SK-N-SH treated with all-trans-retinoic acid at 6 μM for 48 hours (cell line): ENCODE measurements around the gene RANBP1.

Experiments used
- ATAC-seq: fragments of 200-7000 bp; cut with Tn5 transposase; 3 replicates; pipeline ENCODE4 v1.9.1; 2020; ENCODE audit warnings: mild to moderate bottlenecking, moderate library complexity
- ARNTL ChIP-seq: fragments of 450-650 bp; formaldehyde crosslinking; IDR thresholded peaks from 2 replicates; pipeline ENCODE4 v1.5.0; 2020; ENCODE audit warnings: low read depth, mild to moderate bottlenecking, moderate library complexity, borderline replicate concordance
- BACH2 ChIP-seq: fragments of 250-450 bp; sonication (Bioruptor Pico); IDR thresholded peaks from 2 replicates; pipeline ENCODE4 v1.9.0; 2021; ENCODE audit warnings: mild to moderate bottlenecking, borderline replicate concordance
- CSDC2 ChIP-seq: fragments of 250-450 bp; sonication (Bioruptor Pico); IDR thresholded peaks from 2 replicates; pipeline ENCODE4 v1.5.0; 2020; ENCODE audit warnings: mild to moderate bottlenecking, moderate library complexity
- ESRRG ChIP-seq: fragments of 250-450 bp; sonication (Bioruptor Pico); IDR thresholded peaks from 2 replicates; pipeline ENCODE4 v1.6.1; 2021; ENCODE audit warnings: mild to moderate bottlenecking
- GLIS3 ChIP-seq: fragments of 250-450 bp; sonication (Bioruptor Pico); IDR thresholded peaks from 2 replicates; pipeline ENCODE4 v1.5.0; 2020; ENCODE audit warnings: mild to moderate bottlenecking, moderate library complexity
- ISL1 ChIP-seq: fragments of 250-450 bp; sonication (Bioruptor Pico); IDR thresholded peaks from 2 replicates; pipeline ENCODE4 v2.1.2; 2022; ENCODE audit warnings: mild to moderate bottlenecking, moderate library complexity
- OSR1 ChIP-seq: fragments of 250-450 bp; sonication (Bioruptor Pico); IDR thresholded peaks from 2 replicates; pipeline ENCODE4 v1.8.0; 2022; ENCODE audit warnings: moderate library complexity, mild to moderate bottlenecking, inconsistent platforms
- PPARA ChIP-seq: fragments of 250-450 bp; sonication (Bioruptor Pico); IDR thresholded peaks from 2 replicates; pipeline ENCODE4 v1.5.0; 2020; ENCODE audit warnings: mild to moderate bottlenecking, borderline replicate concordance
- SNAI2 ChIP-seq: fragments of 250-450 bp; sonication (Bioruptor Pico); IDR thresholded peaks from 2 replicates; pipeline ENCODE4 v1.5.0; 2020; ENCODE audit warnings: mild to moderate bottlenecking, moderate library complexity
- TCF4 ChIP-seq: fragments of 250-450 bp; sonication (Bioruptor Pico); IDR thresholded peaks from 2 replicates; pipeline ENCODE4 v1.8.0; 2021; ENCODE audit warnings: mild to moderate bottlenecking, moderate library complexity, borderline replicate concordance
- TOX ChIP-seq: fragments of 250-450 bp; sonication (Bioruptor Pico); IDR thresholded peaks from 2 replicates; pipeline ENCODE4 v1.8.0; 2021; ENCODE audit warnings: mild to moderate bottlenecking, moderate library complexity, borderline replicate concordance
- ZC3H10 ChIP-seq: fragments of 250-450 bp; sonication (Bioruptor Pico); IDR thresholded peaks from 2 replicates; pipeline ENCODE4 v1.5.1; 2021; ENCODE audit warnings: mild to moderate bottlenecking, moderate library complexity
- ZFP3 ChIP-seq: fragments of 250-450 bp; sonication (Bioruptor Pico); IDR thresholded peaks from 2 replicates; pipeline ENCODE4 v1.5.0; 2020; ENCODE audit warnings: mild to moderate bottlenecking, moderate library complexity
- ZFP30 ChIP-seq: fragments of 450-650 bp; formaldehyde crosslinking; IDR thresholded peaks from 2 replicates; pipeline ENCODE4 v1.5.0; 2022; ENCODE audit warnings: mild to moderate bottlenecking, moderate library complexity
- ZNF565 ChIP-seq: fragments of 450-650 bp; formaldehyde crosslinking; conservative IDR thresholded peaks from 2 replicates; pipeline ENCODE4 v1.5.0; 2020; ENCODE audit warnings: low read depth, mild to moderate bottlenecking, moderate library complexity
- ZNF70 ChIP-seq: fragments of 450-650 bp; formaldehyde crosslinking; IDR thresholded peaks from 2 replicates; pipeline ENCODE4 v1.5.0; 2020; ENCODE audit warnings: mild to moderate bottlenecking, moderate library complexity
- ZNF8 ChIP-seq: fragments of 450-650 bp; formaldehyde crosslinking; IDR thresholded peaks from 2 replicates; pipeline ENCODE4 v1.5.0; 2020; ENCODE audit warnings: mild to moderate bottlenecking, moderate library complexity
- TF ChIP-seq, protein P1 (sequence below): fragments of 250-450 bp; sonication (Bioruptor Pico); IDR thresholded peaks from 2 replicates; pipeline ENCODE4 v1.8.0; 2021; ENCODE audit warnings: low read depth, mild to moderate bottlenecking, moderate library complexity, borderline replicate concordance
- TF ChIP-seq, protein P2 (sequence below): fragments of 250-450 bp; sonication (Bioruptor Pico); IDR thresholded peaks from 2 replicates; pipeline ENCODE4 v1.8.0; 2020; ENCODE audit warnings: mild to moderate bottlenecking, moderate library complexity, borderline replicate concordance
- TF ChIP-seq, protein P3 (sequence below): fragments of 250-450 bp; sonication (Bioruptor Pico); IDR thresholded peaks from 2 replicates; pipeline ENCODE4 v1.5.0; 2020; ENCODE audit warnings: mild to moderate bottlenecking, moderate library complexity
- TF ChIP-seq, protein P4 (sequence below): fragments of 250-450 bp; sonication (Bioruptor Pico); IDR thresholded peaks from 2 replicates; pipeline ENCODE4 v1.5.1; 2021; ENCODE audit warnings: mild to moderate bottlenecking, moderate library complexity

The RANBP1 gene

DNA sequence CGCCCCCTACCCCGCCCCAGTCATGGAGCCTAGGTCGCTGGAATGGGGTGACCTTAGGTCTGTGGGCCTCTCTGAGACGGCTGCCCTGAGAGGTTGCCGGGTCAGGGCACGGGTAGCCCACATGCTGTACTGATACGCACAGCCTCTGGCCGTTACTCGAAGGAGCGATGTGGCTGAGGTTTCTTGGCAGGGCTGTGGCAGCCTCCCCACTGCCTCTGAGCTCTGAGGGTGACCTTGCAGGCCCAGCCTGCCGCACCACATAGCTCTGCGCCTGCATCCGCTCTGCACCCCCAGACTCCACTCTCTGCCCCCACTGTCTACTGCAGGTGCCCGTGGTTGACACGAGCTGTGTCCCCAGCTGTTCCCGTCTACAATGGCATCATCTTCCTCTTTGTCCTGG lies 23.0 kb downstream of the RANBP1 start:
- ATAC-seq: no peak
- TF ChIP-seq OSR1 (CRISPR knock-in tag): no peak
- no peak for TF ChIP-seq TOX (CRISPR knock-in tag)
- TF ChIP-seq, protein P1, sequence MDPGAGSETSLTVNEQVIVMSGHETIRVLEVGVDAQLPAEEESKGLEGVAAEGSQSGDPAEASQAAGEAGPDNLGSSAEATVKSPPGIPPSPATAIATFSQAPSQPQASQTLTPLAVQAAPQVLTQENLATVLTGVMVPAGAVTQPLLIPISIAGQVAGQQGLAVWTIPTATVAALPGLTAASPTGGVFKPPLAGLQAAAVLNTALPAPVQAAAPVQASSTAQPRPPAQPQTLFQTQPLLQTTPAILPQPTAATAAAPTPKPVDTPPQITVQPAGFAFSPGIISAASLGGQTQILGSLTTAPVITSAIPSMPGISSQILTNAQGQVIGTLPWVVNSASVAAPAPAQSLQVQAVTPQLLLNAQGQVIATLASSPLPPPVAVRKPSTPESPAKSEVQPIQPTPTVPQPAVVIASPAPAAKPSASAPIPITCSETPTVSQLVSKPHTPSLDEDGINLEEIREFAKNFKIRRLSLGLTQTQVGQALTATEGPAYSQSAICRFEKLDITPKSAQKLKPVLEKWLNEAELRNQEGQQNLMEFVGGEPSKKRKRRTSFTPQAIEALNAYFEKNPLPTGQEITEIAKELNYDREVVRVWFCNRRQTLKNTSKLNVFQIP (CRISPR knock-in tag): no peak
- TF ChIP-seq, protein P2, sequence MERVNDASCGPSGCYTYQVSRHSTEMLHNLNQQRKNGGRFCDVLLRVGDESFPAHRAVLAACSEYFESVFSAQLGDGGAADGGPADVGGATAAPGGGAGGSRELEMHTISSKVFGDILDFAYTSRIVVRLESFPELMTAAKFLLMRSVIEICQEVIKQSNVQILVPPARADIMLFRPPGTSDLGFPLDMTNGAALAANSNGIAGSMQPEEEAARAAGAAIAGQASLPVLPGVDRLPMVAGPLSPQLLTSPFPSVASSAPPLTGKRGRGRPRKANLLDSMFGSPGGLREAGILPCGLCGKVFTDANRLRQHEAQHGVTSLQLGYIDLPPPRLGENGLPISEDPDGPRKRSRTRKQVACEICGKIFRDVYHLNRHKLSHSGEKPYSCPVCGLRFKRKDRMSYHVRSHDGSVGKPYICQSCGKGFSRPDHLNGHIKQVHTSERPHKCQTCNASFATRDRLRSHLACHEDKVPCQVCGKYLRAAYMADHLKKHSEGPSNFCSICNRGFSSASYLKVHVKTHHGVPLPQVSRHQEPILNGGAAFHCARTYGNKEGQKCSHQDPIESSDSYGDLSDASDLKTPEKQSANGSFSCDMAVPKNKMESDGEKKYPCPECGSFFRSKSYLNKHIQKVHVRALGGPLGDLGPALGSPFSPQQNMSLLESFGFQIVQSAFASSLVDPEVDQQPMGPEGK (CRISPR knock-in tag): no peak
- no peak for TF ChIP-seq PPARA (CRISPR knock-in tag)
- TF ChIP-seq ARNTL: no peak
- TF ChIP-seq, protein P3, sequence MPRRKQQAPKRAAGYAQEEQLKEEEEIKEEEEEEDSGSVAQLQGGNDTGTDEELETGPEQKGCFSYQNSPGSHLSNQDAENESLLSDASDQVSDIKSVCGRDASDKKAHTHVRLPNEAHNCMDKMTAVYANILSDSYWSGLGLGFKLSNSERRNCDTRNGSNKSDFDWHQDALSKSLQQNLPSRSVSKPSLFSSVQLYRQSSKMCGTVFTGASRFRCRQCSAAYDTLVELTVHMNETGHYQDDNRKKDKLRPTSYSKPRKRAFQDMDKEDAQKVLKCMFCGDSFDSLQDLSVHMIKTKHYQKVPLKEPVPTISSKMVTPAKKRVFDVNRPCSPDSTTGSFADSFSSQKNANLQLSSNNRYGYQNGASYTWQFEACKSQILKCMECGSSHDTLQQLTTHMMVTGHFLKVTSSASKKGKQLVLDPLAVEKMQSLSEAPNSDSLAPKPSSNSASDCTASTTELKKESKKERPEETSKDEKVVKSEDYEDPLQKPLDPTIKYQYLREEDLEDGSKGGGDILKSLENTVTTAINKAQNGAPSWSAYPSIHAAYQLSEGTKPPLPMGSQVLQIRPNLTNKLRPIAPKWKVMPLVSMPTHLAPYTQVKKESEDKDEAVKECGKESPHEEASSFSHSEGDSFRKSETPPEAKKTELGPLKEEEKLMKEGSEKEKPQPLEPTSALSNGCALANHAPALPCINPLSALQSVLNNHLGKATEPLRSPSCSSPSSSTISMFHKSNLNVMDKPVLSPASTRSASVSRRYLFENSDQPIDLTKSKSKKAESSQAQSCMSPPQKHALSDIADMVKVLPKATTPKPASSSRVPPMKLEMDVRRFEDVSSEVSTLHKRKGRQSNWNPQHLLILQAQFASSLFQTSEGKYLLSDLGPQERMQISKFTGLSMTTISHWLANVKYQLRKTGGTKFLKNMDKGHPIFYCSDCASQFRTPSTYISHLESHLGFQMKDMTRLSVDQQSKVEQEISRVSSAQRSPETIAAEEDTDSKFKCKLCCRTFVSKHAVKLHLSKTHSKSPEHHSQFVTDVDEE (CRISPR knock-in tag): no peak
- no peak for TF ChIP-seq ZFP3 (CRISPR knock-in tag)
- no peak for TF ChIP-seq CSDC2 (CRISPR knock-in tag)
- no peak for TF ChIP-seq TCF4 (CRISPR knock-in tag)
- TF ChIP-seq, protein P4, sequence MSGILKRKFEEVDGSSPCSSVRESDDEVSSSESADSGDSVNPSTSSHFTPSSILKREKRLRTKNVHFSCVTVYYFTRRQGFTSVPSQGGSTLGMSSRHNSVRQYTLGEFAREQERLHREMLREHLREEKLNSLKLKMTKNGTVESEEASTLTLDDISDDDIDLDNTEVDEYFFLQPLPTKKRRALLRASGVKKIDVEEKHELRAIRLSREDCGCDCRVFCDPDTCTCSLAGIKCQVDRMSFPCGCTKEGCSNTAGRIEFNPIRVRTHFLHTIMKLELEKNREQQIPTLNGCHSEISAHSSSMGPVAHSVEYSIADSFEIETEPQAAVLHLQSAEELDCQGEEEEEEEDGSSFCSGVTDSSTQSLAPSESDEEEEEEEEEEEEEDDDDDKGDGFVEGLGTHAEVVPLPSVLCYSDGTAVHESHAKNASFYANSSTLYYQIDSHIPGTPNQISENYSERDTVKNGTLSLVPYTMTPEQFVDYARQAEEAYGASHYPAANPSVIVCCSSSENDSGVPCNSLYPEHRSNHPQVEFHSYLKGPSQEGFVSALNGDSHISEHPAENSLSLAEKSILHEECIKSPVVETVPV (CRISPR knock-in tag): no peak
- no peak for TF ChIP-seq BACH2
- TF ChIP-seq ZNF565 (CRISPR knock-in tag): no peak
- TF ChIP-seq ZNF8 (CRISPR knock-in tag): no peak
- no peak for TF ChIP-seq ZC3H10 (CRISPR knock-in tag)
- TF ChIP-seq ISL1 (CRISPR knock-in tag): no peak
- TF ChIP-seq GLIS3 (CRISPR knock-in tag): no peak
- no peak for TF ChIP-seq ZFP30 (CRISPR knock-in tag)

DNA sequence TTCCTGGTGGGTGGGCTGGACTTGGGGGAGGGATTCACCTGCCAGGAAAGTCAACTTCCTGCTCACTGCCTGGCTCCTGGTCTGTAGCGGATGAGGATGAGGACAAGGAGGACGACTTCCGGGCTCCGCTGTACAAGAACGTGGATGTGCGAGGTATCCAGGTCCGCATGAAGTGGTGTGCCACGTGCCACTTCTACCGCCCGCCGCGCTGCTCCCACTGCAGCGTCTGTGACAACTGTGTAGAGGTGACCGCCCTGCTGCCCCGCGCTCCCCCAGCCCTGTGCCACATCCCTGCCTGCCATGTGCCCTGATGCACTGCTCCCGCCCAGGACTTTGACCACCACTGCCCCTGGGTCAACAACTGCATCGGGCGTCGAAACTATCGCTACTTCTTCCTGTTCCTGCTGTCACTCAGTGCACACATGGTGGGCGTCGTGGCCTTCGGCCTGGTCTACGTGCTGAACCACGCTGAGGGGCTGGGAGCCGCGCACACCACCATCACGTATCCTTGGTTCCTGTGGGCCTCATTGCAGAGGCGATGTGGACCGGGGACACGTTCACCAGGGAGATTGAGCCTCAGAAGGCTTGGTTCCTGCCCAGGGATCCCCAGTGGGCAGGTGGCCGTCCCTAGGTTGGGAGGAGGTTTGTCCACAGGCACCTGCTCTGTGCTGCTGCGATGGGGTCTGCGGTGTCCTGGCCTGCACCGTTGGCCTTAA lies 23.6 kb downstream of the RANBP1 start:
- TF ChIP-seq OSR1 (CRISPR knock-in tag): no peak
- TF ChIP-seq PPARA (CRISPR knock-in tag): no peak
- no peak for TF ChIP-seq ZNF70 (CRISPR knock-in tag)
- no peak for TF ChIP-seq BACH2
- TF ChIP-seq TOX (CRISPR knock-in tag): no peak
- no peak for TF ChIP-seq ZNF8 (CRISPR knock-in tag)
- TF ChIP-seq ZNF565 (CRISPR knock-in tag): no peak
- TF ChIP-seq, protein P2 (CRISPR knock-in tag): no peak
- no peak for TF ChIP-seq ARNTL
- TF ChIP-seq ESRRG: no peak
- no peak for TF ChIP-seq ZFP3 (CRISPR knock-in tag)
- no peak for ATAC-seq

DNA sequence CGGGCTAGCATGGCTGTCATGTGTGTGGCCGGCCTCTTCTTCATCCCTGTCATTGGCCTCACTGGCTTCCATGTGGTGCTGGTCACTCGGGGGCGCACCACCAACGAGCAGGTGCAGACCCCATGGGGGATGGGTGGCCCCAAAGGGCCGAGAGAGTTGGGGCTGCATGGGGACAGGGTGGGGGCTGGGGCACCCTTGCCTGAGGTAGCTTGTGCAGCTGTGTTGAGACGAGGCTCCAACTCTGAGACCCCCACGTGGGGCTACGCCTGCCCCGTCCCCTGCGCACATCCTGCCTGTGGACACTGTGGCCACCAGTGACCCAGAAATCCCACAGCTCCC lies 24.2 kb downstream of the RANBP1 start:
- ATAC-seq: no peak
- TF ChIP-seq SNAI2 (CRISPR knock-in tag) (no peak), ZNF565 (CRISPR knock-in tag) (no peak), ZFP30 (CRISPR knock-in tag) (no peak), BACH2 (no peak), OSR1 (CRISPR knock-in tag) (no peak), ZNF8 (CRISPR knock-in tag) (no peak), CSDC2 (CRISPR knock-in tag) (no peak)
- TF ChIP-seq, protein P4 (CRISPR knock-in tag): no peak
- TF ChIP-seq, all 23 proteins: peak for 0
